ENCODE results near the gene GPR137.

GRCh38 chr11:64314146-64314804, 28.6 kb downstream of the GPR137 start:
- TF ChIP-seq CTCF (IDR thresholded peaks at IDR 0.05), result no peak
- no peak for TF ChIP-seq POLR2A (IDR thresholded peaks at IDR 0.05)

Measured in adrenal gland (tissue), 5 donors.